HG03060 (cell line): ENCODE results near the gene TNFAIP8.
A peak's percentile ranks its signal among the peaks of the same experiment; 100 is the strongest.

Source experiments
- ATAC-seq: cut with Tn5 transposase; IDR thresholded peaks from one replicate; pipeline ENCODE4 v1.9.1; 2021; ENCODE audit warnings: low read depth, moderate number of reproducible peaks; ENCODE audit not compliant: unreplicated experiment

TNFAIP8 gene

DNA sequence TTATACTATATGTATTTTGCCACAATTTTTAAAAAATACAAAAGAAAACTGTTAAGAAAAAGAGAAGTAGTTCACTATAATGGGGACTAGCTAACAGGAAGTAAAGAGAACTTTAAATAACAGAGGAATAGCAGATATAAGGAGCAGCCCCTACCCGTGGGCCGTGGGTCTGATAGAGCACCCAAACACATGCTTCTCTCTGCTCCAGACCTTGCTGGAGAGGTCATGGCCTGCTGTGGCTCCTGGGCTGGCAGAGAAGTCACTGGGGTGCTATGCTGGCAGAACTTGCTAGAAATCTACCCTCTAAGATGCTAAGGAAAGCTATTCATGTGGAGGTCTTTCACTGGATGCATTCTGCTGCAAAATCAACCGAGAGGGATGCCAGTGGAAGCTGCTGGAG lies 10.0 kb upstream of the TNFAIP8 start:
- ATAC-seq = no peak

DNA sequence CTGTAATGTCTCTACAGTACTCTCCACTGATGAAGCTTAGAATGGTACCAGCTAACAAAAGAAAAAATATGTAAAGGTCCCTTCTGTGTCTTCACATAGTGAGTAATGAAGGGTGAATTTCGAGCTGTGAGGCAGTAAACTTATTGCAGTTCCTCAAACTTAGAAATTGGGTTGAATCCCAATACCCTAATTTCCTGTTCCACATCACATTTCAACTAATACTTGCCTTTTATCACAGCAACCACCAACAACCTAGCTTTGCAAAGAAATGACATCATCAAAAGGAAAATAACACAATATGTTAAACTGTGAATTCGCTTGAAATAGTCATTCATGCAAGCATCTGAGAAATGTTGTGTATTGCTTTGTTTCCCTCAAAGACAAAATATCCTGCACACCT lies 9.4 kb upstream of the TNFAIP8 start:
- no peak for ATAC-seq

DNA sequence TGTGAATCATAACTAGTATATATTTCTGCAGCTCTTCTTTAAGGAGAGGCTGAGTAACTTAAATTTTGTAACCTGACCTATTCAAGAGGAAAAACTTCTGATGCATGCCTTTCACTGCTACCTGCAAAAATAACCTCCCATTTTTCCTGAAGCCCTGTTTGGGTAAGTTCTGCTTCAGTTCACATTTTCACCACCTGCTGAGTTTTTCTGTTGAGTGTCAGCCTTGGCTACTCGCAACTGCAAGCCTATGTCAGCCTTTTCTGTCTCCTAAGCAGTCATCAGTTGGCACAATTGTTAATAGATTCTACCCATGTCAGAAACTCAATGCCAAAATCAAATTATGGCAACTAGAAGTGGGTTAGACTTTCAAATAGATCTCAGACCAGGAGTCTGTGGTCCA lies 8.2 kb upstream of the TNFAIP8 start:
- ATAC-seq = no peak

DNA sequence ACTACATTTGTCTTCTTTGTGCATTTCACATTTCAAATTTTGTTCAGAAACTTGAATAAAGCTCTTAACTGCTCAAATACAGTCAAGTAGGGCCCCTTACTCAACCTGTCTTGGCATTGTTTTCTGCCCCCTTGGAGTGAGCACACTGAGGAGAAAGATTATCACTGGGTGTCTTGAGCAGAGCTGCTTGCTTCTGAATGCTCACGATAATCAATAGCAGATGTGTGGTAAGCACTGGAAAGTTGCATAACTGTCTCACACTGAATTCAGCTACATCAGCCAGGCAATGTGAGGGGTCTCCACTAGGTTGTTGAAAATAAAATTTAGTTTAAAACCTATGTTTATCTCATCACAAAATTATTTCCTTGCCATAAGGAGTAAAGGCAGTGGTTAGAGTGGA lies 7.8 kb upstream of the TNFAIP8 start:
- ATAC-seq = no peak

DNA sequence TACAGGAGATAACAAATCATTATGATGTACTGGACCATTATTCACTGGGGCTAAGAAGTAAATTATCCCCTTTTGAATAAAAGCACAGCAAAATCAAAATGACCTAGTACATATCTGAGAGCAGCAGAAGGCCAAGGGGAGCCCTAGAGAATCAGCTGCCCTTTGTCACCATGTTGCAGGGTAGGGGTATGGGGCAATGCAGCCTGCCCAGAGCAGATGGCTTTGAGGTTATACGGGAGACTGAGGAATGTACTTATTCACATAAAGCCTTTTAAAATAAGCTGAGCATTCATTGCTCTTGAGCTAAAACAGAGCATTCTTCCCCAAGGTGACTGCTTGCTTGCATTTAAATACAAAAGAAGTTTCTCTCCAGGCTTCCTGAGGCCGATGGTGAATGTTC lies 2.6 kb upstream of the TNFAIP8 start:
- ATAC-seq = no peak

DNA sequence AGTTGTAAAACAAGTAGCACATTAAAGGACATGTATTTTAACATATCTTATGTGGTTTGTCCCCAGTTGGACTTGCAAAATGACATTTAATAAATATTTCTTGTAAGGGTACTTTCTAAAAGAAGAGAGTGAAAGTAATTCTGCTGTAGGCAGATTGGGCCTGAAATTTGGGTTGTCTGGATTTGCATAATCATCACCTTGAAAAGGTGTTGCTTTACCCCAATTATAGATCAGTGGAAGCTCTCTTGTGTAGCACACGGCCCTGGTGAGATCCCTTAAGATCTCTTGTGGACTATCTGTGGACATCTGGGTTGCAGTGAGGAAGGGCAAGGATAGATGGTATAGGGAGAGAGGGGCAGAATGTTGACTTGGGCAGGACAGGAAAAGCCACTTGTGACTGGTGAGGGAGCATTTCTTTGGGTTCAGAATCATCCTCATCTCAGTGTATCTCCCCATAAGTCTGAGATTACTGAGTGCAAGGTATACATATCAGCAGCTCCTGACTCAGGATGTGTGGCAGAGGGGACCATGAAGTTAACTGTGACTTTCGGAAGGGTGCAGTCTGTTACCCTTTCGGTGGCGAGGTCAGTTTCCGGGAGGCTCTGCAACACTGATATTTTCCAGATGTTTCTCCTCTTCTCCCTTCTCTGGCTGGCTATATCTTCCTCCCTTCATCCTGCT lies 2.0 kb upstream of the TNFAIP8 start:
- peak; percentile 50 for ATAC-seq

DNA sequence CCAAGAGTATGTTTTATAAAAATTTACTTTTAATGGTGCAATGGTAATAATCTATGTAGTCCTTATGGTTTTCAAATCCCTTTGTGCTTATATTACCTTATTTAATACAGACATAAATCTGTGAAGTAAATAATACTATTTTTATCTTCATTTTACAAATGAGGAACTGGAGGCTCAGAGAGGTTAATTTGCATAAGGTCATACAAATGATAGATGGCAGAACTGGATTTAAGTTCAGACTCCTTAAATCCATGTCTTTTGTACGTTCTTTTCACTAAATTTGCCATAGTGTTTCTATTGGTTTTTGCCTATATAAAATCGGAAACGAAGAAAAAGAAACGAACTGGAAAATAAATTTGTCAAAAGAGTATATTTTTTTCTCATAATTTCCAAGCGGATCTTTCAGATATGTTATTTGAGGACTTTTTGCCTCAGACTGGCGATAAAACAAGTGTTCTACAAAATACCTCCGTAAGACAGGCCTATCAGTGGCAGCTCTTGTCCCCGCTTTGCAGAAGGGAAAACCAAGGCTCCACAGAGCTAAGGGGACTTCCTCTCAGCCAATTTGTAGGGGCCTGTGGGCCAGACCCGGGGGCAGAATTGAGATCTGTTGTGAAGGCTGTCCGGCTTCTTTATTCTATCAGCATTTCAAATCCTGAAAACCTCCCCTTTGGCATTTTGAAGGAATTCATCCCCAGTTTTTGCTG lies 1.1 kb upstream of the TNFAIP8 start:
- peak; percentile 13 for ATAC-seq

DNA sequence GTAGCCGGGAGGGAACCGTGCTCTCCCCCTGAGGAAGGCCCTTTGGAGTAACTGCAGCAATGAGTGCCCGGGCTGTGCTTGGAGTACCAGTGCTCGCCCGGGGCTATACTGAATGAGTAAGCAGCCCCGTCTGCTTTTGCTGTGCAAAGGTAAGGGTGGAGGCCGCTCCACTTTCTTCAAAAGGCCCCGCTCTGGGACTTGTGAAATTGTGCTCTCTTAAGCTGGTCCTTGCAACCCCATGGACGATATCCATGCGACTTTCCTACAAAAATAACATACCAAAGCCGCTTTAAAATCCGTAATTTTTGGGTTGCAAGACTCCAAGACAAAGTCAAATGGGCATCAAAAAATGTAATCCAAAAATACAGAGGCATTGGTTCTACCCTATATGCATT lies 578 bp upstream of the TNFAIP8 start:
- no peak for ATAC-seq

DNA sequence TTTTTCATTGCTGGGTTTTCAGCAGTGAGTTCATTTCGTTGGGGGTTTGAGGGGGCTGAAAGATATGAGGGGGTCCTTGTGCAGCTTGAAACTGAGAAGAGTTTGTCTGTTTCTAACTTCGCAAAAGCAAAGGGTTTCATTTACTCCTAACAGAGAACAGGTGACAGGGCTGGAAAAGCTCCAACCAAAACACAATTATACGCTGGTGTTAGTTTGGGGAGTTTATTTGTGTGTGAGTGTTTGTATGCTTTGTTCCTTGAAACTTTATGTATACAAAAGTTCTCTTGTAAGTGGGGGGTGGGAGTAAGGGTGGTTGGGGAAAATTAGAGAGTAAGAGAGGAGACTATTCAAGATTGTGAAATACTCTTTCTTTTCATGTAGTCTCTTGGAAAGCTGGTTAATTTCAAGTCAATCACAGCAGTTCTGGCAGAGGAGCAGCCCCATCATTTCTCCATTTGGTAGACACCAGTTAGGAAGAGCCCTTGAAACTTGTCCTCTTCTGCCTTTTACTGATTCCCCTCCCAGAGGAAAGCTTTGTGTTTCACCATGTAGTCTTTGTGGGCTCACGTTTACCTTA lies 881 bp downstream of the TNFAIP8 start:
- no peak for ATAC-seq

DNA sequence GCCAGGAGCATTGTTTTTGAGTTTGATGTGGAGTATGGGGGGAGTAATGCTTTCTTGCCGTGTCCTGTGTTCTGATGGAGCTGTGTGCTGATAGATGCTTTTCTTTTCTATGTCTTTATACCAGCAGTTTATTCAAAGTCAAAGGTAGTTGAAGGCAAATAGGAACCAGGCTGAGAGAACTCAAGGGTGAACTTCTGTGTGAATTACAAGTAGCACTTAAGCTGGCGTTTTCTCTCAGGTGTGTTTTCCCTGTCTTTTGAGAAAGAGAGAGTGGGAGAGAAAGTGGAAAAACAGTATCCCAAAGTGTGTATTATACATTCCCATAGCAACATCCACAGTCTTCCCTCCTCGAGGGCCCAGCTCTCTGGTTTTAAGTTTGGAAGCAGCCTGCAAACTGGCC lies 1.5 kb downstream of the TNFAIP8 start:
- no peak for ATAC-seq

DNA sequence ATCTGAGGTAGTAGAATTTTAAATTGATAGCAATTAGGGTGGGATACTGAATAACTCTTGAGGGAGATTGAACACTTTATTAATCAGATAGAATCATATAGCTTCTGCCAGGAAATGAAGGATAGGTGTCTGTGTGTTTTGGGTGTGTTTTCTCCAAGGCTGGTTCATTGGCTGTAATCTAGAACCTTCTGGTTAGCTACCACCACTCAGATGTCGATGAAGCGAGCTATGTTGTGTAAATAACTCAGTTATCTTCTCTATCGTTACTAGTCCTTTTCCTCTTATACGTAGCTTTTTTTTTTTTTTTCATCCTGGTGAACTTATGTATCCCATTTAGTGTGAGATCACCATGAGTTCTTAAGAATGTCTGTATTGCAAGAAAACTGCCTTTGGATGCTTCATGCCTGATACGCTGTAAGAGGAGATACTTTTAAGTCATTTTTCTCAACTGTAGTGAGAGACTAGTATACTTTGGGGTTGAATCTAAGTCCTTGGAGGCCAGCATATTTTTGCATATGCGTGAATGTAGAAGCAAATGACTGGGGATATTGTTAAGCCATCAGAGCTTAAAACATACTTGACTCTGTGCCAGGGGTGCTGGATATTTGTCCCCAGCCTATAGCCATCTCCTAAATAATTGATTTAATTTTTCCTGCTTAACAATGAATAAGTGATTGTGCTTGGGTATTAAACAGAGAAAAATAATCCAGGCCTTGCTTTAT lies 2.1 kb downstream of the TNFAIP8 start:
- ATAC-seq = no peak

DNA sequence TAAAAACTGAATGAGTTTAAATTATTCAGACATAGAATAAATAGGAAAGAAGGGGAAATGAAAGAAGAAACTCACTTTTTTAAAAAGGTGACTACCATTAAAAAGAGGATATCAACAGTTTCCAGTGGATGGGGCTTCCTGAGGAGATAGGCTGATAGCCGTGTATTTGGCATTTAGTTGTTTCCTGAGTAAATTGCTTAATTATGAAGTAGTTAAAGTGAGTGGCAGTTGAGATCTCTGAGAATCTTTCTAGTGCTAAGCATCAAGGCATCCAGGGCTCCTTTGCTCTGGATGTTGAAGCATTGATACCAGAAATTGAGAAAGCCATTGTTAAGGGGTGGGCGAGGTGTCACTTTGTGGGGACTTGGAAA lies 2.7 kb downstream of the TNFAIP8 start:
- ATAC-seq = no peak

DNA sequence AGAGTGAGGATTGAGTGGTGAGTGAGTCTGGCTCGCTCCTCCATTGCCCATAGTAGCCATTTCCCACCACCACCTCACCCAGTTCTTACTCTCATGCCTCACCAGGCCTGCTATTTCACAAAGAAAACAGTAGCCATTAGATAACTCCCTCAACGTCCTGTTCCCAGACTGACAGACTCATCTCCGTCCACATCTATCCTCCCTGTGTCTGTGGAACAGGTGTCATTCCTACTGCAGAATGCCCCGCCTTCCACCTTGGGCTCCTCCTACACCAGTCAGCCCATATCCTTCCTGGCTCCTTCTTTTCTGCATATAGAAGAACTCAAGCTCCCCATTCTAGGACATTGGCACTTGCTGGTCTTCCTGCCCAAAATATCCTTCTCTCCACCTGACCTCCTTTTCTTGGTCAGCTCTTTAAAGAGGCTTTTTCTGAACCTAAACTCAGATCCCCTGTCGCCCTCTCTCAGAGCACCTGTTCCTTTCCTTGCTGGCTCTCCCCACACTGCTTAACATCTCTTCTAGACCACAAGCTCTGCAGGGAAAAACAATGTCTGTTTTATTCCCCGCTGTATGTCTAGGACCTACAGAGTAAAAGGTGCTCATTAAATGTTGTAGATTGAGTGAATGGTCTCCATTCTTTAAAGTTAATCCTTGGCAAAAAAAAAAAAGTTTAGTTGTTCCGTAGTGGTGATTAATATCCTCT lies 3.2 kb downstream of the TNFAIP8 start:
- ATAC-seq = no peak

DNA sequence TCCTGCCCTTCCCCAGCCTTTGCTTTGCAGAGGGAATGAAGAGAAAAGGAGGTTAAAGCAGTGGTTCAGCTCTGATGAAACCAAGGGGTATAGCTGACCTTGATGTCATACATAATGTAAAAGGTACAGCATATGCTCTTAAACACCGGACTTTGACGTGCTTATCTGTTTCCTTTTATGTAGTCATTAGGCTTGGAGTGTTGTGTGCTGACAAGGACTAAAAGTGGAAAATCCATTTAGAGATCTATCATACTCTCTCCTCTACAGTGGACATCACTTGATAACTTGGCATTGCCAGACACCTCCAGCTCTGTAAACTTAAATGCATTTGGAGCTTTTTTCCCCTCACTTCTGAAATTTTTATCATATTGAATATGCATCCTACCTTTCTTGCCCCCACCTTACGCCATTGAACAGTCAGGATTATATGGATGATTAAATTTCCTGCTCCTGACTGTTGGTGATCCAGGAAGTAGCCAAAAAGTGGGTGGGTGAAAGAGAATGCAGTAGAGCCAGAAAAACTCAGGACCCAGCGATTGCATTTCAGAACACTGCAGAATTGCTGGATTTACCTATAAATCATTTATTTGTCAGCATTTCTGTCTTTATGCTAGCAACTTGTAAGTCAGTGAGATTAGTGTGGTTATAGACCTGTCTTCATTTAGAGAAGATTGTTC lies 4.1 kb downstream of the TNFAIP8 start:
- ATAC-seq = no peak

DNA sequence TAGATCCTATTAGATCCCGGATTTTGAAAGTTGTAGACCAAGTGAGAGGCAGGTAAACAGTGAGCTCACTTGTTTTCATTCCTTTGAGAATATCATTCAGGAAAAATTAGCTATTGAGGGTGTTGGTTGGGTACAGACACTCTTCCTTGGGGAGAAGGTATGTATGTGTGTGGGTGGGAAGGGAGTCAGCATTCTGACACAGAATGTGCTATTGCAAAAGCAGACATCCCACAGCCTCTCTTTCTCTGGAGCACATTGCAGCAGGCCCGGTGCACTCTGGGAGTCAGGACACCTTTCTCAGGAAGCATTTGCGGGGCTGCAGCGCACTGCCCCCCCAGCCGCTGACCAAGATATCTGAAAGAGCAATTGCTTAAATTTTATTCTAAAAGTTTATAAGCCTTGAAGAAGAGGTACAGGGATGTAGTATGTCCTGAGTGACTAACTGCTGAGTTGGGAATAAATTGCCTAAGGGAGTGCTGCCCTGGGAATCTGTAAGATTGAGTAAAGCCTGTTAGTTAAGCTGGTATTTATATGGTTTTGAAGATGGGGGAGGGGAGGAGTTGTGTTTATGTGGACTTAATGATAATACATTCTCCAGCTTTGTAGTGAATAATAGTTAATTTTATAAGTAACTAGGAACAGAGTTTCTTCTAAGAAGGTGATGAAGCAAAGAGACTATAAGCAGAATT lies 5.2 kb downstream of the TNFAIP8 start:
- ATAC-seq = no peak

DNA sequence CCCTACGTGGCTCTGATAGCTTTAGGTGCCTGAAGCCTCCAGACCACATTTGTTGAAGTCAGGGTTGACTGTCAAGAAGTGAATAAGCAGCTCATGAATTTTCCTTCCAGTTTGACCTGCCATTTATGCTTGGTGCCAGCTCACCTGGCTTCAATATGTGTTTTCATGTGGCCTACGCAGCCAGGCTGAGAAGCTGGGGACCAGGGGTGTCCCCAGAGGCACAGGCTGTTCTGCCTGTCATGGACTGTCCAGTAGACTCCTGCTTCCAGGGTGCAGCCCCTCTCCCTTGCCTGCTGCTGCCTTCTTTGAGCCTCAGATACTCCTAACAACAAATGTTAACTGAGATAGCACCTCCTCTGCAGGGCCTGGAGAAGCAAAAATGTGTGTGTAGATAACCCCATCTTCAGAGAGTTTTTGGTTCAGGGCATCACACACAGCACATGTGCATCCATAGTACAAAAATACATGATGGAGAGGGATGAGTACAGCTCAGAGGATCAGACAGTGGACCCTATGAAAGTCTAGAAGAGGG lies 5.8 kb downstream of the TNFAIP8 start:
- no peak for ATAC-seq

DNA sequence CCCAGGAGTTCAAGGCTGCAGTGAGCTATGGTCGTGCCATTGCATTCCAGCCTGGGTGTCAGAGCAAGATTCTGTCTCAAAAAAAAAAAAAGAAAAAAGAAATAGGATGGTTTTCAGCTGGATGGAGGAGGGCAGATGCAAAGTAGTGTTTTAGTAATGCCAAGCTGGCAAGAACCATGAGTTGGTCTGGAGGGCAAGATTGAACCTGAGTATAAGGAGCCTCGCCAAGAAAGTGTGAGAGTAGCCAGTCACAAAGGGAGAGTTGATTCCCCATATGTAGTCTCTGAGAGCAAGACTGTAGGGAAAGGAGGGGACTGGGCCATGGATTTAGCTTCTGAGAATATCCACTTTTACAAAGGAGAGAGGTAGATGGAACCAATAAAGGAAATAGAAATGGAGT lies 6.9 kb downstream of the TNFAIP8 start:
- ATAC-seq = no peak

DNA sequence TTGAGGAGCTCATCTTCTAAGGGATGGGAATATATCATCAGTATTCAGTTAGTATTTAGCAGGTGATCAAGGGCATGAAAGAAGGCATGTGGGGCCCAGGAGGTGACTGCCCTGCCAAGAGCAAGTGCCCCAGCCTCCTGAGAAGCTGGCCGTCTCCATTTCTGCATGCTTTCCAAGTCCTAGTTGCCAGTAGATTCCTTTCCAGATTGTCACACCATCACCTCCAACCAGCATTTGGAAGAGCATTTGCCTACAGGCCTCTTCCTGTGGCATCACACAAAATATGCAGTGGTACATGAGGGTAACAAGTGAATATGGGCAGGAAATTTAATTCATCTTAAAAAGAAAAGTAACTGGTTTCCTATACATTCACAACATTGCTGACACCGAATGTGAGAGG lies 7.5 kb downstream of the TNFAIP8 start:
- no peak for ATAC-seq

DNA sequence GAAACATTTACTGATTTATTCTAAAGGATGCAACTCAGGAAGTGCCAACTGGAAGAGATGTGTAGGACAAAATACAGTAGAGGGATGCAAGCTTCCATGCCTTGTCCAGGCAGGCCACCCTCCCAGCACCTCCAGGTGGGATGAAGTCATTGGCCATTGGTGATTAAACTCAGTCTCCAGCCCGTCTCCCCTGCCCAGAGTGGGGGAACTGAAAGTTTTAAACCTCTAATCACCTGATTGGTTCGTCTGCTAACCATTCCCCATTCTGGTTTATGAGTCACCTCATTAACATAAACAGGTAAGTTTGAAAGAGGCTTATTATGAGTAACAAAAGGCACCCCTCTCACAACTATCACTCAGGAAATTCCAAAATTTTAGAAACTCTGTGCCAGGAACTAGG lies 8.1 kb downstream of the TNFAIP8 start:
- ATAC-seq = no peak
